Gastroesophageal sphincter (tissue), 4 donors: ENCODE results near the gene FNDC3B. TPM values are rescaled to one million over a fixed set of nuclear protein-coding genes. Genes with fewer than 3 reads are reported as not detected.

Experiments
- ATAC-seq: fragments of 150-250 bp; one replicate; pipeline ENCODE4 v1.9.1; 2016; ENCODE audit warnings: mild to moderate bottlenecking, moderate library complexity
- H3K27ac ChIP-seq, 4 donors: fragments of 200-600 bp; sonication (generic) in 3 of 4; 1 replicate in 3 of 4; 2 replicates in 1 of 4; pipeline ENCODE4 v1.5.1; 2016 to 2019
- H3K27me3 ChIP-seq: fragments of 200-600 bp; sonication (generic); one replicate; pipeline ENCODE4 v1.5.1; 2019
- H3K36me3 ChIP-seq, 2 donors: fragments of 200-600 bp; sonication (generic); one replicate each; pipeline ENCODE4 v1.5.1; 2019; ENCODE audit warnings: control low read depth in 1 of 2
- H3K4me1 ChIP-seq, 3 donors: fragments of 200-600 bp; sonication (generic); 1 replicate in 2 of 3; 2 replicates in 1 of 3; pipeline ENCODE4 v1.5.1; 2016 to 2019; ENCODE audit warnings: control low read depth in 2 of 3
- H3K4me3 ChIP-seq, 2 donors: fragments of 200-600 bp; sonication (generic); one replicate each; pipeline ENCODE4 v1.5.1; 2019; ENCODE audit warnings: mild to moderate bottlenecking in 1 of 2, moderate library complexity in 1 of 2
- H3K9me3 ChIP-seq, 3 donors: fragments of 200-600 bp; sonication (generic); one replicate each; pipeline ENCODE4 v1.5.1; 2017 to 2019; ENCODE audit warnings: control low read depth in 2 of 3
- CTCF ChIP-seq, 4 experiments: fragments of 200-600 bp in 2 of 4; fragments of 450-650 bp in 2 of 4; sonication (generic) in 1 of 4; IDR thresholded peaks; one replicate each; pipeline ENCODE4 v1.5.1; 2017 to 2019; ENCODE audit warnings: antibody characterized with exemption in 4 of 4, mild to moderate bottlenecking in 2 of 4, moderate library complexity in 2 of 4
- EP300 ChIP-seq: sonication (generic); formaldehyde crosslinking; IDR thresholded peaks from one replicate; pipeline ENCODE4 v1.6.1; 2017; ENCODE audit warnings: antibody characterized with exemption, mild to moderate bottlenecking
- POLR2A ChIP-seq, 2 donors: fragments of 450-650 bp; IDR thresholded peaks; one replicate each; pipeline ENCODE4 v1.6.1; 2017; ENCODE audit warnings: antibody characterized with exemption in 2 of 2, mild to moderate bottlenecking in 2 of 2, moderate library complexity in 1 of 2
- POLR2AphosphoS5 ChIP-seq: sonication (generic); formaldehyde crosslinking; IDR thresholded peaks from one replicate; pipeline ENCODE4 v1.6.1; 2017; ENCODE audit warnings: antibody characterized with exemption
- WGBS, 2 donors: methylation state at CpG; one replicate each; pipeline ENCODE4 v1.1.5; 2018; ENCODE audit warnings: low coverage in 1 of 2; 5-methylcytosine and 5-hydroxymethylcytosine counted together
- total RNA-seq, 4 donors: library from RNA; depleted of rRNA; stranded (reverse); fragments of >200 nt; gene quantifications; one replicate each; pipeline ENCODE4 v1.1.0, GENCODE V29; 2016

Gene FNDC3B
- total RNA-seq, 4 donors from 2014 or later = 53.1 to 97.2 (median 70.8) TPM

GRCh38 chr3:172226831-172227230, 187.5 kb downstream of the FNDC3B start:
- ATAC-seq = no peak
- no peaks in the 10 kb centered on the region for H3K27me3 ChIP-seq
- no peak overlapping the region for H3K4me3 ChIP-seq
- no peak overlapping the region for H3K27ac ChIP-seq
- no peaks in the 10 kb centered on the region for H3K9me3 ChIP-seq
- peaks cover 0 to 23% (median 5%) of the 10 kb centered on the region in 3 donors for H3K4me1 ChIP-seq
- peaks cover 0 to 13% of the 10 kb centered on the region in 2 donors for H3K36me3 ChIP-seq
- WGBS, 2 donors = 93 to 99% methylated on average over 5 of the region's 5 CpGs
- TF ChIP-seq POLR2AphosphoS5 (no peak), CTCF (IDR thresholded peaks at IDR 0.05) (no peak), EP300 (no peak), POLR2A (IDR thresholded peaks at IDR 0.05) (no peak)

DNA sequence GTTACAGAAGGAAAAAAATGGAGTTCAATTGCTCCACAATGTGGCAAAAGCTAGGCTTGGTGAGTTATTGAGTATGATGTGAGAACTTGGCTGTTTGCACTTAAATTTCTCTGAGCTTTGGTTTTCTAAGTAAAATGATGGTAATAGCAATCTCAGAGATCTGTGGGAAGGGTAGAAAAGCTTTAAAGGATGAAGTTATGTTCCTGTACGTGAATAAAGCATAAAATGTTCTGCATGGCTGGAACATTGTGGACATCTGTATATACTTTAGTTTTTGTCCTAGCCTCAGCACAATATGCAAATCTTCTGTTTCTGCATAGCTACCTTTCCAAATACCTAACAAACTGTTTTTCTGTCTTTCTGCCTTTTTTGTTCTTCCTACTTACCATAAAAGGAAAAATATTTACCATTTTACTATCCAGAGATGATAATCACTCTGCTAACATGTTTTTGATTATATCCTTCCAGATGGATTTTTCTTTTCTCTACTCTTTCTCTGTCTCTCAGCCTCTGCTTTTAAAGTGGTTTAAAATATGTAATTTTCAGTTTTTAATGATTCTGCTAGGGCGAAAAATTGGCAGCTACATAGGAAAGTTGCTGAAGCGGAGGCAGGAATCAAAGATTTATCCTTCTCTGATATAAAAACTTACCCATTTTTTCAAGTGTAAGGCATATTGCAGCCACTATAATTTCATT, 188.1 kb downstream of the FNDC3B start:
- H3K27ac ChIP-seq = no peak overlapping the region

DNA sequence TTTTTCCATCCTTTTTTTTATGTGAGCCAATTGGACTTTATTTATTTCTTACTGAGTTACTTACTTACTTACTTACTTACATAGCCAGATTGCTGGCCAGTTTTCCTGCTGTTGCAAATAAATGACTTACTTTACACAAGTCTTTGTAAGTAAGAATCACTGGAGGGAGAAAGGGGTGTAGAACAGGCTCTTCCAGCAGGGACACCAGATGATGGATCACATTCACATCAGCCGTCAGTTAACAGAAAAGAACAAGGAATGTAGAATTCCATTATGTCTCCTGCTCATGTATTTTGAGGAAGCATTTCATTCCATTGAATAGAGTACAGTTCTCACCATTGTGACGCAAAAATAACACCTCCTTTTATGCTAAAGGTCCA, 188.6 kb downstream of the FNDC3B start:
- H3K27me3 ChIP-seq = no peaks in the 10 kb centered on the region
- H3K9me3 ChIP-seq = no peaks in the 10 kb centered on the region
- H3K36me3 ChIP-seq = peaks cover 0 to 13% of the 10 kb centered on the region in 2 donors
- H3K27ac ChIP-seq = no peak overlapping the region
- no peak overlapping the region for H3K4me3 ChIP-seq
- no peak for ATAC-seq
- peaks cover 0 to 14% (median 0%) of the 10 kb centered on the region in 3 donors for H3K4me1 ChIP-seq
- WGBS, 2 donors = 39 to 68% methylated on average over 2 of the region's 2 CpGs
- TF ChIP-seq CTCF (IDR thresholded peaks at IDR 0.05) = no peak

More for the DNA sequence above, 188.1 kb downstream of the FNDC3B start:
- 40 to 70% methylated on average over 1 to 3 of the region's 3 CpGs for WGBS, 2 donors
- no peak overlapping the region for H3K4me3 ChIP-seq
- peaks cover 0 to 13% of the 10 kb centered on the region in 2 donors for H3K36me3 ChIP-seq
- ATAC-seq = no peak
- peaks cover 0 to 17% (median 2%) of the 10 kb centered on the region in 3 donors for H3K4me1 ChIP-seq
- H3K27me3 ChIP-seq = no peaks in the 10 kb centered on the region
- no peak for TF ChIP-seq POLR2A (IDR thresholded peaks at IDR 0.05)
- TF ChIP-seq EP300 = no peak
- TF ChIP-seq POLR2AphosphoS5 = no peak
- no peak for TF ChIP-seq CTCF (IDR thresholded peaks at IDR 0.05)
- H3K9me3 ChIP-seq = no peaks in the 10 kb centered on the region

DNA sequence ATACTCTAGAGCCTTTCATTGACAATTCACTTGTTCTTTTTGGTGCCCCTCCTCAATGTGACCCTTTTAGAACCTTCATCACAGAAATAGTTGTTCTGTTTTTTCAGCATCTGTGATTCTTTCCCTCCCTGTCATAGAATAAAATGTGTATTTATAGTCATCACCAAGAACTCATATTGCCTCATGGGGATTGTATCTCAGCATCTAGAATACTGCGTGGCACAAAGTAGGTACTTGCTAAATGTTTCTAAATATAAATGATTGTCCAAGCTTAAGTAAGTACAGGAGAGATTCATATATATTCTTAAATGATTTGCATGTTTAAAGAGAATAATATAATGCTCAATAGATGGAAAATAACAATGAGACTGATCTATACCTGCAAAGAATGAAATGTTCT, 190.1 kb downstream of the FNDC3B start:
- H3K4me1 ChIP-seq = peaks cover 0 to 14% (median 0%) of the 10 kb centered on the region in 3 donors
- no peak for ATAC-seq
- H3K27ac ChIP-seq = no peak overlapping the region
- no peak overlapping the region for H3K4me3 ChIP-seq
- H3K27me3 ChIP-seq = no peaks in the 10 kb centered on the region
- no peak for TF ChIP-seq POLR2A (IDR thresholded peaks at IDR 0.05)
- no peak for TF ChIP-seq EP300
- no peak for TF ChIP-seq CTCF (IDR thresholded peaks at IDR 0.05)
- no peak for TF ChIP-seq POLR2AphosphoS5
- 71 to 91% methylated on average over 1 of the region's 1 CpG for WGBS, 2 donors
- H3K9me3 ChIP-seq = no peaks in the 10 kb centered on the region
- H3K36me3 ChIP-seq = peaks cover 0 to 13% of the 10 kb centered on the region in 2 donors

DNA sequence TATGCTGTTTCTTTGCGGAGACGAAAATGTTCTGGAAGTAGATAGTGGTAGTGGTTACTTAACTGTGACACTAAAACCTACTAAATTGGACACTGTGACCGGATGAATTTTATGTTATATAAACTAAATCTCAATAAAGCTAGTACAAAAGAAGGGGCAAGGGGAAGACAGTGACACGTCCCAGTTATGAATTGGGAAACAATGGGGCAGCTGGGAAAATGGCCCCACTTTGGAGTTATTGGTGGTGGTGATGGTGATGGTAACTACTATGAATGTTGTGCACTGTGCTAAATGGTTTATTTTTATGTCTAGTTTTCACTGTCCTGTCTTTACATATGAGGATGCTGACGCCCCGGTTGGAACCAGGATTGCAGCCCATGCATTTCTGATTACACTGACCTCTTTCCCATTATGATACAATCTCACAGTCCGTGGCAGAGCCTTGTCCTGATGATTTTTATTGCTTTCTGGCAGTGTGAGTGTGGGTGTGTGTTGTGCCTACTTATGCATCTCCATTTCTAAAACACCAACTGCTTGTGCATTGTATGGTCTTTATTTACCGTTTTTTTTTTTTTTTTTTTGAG, 192.0 kb downstream of the FNDC3B start:
- H3K27me3 ChIP-seq = no peaks in the 10 kb centered on the region
- H3K36me3 ChIP-seq = peaks cover 0 to 13% of the 10 kb centered on the region in 2 donors
- H3K9me3 ChIP-seq = no peaks in the 10 kb centered on the region
- peaks cover 0 to 14% (median 0%) of the 10 kb centered on the region in 3 donors for H3K4me1 ChIP-seq
- no peak overlapping the region for H3K27ac ChIP-seq
- TF ChIP-seq EP300 = no peak
- no peak for TF ChIP-seq POLR2A (IDR thresholded peaks at IDR 0.05)
- TF ChIP-seq POLR2AphosphoS5 = no peak
- TF ChIP-seq CTCF (IDR thresholded peaks at IDR 0.05) = no peak
- H3K4me3 ChIP-seq = no peak overlapping the region
- ATAC-seq = no peak
- 90 to 100% methylated on average over 6 to 7 of the region's 8 CpGs for whole genome bisulfite sequencing, 2 donors
